GM12878 (cell line): ENCODE measurements around the gene GNAQ. TPM values are rescaled to one million over a fixed set of nuclear protein-coding genes. Genes with fewer than 3 reads are reported as not detected.

Source experiments
- ATAC-seq: fragments of 200-7000 bp; cut with Tn5 transposase; 3 replicates; pipeline ENCODE4 v1.9.1; 2020; ENCODE audit warnings: mild to moderate bottlenecking, moderate library complexity
- BruUV-seq: library from RNA; stranded (reverse); fragments of 400-500 nt; replicated peaks from 2 replicates; lab custom pipeline; 2021; lab: Mats Ljungman, UMichigan
- CTCF ChIA-PET: fragments of 300-600 bp; sonication (Branson Sonifier 250); formaldehyde crosslinking; extraction: SDS; loops from one replicate; lab custom pipeline; 2021; ENCODE audit warnings: inconsistent platforms; lab: Yijun Ruan, JAX
- POLR2A ChIA-PET: fragments of 350-600 bp; formaldehyde crosslinking; extraction: SDS; loops from one replicate; lab custom pipeline; 2021; ENCODE audit warnings: inconsistent platforms; lab: Charles Lee
- RAD21 ChIA-PET: fragments of 300-600 bp; sonication (Branson Sonifier 250); formaldehyde crosslinking; loops from one replicate; lab custom pipeline; 2023; ENCODE audit warnings: antibody characterized with exemption; ENCODE audit not compliant: unreplicated experiment; lab: Charles Lee
- SMC1A ChIA-PET: fragments of 300-600 bp; sonication (Branson Sonifier 250); formaldehyde crosslinking; loops from one replicate; lab custom pipeline; 2023; ENCODE audit not compliant: unreplicated experiment, uncharacterized antibody; lab: Charles Lee
- DNase-seq: peaks from one replicate; pipeline ENCODE4 v3.0.0-alpha.2; 2011; ENCODE audit warnings: low read depth, low spot score
- FAIRE-seq: peaks from 3 replicates; lab custom pipeline; 2011; peaks lifted over from hg19 to GRCh38; lab: Jason Lieb, UNC
- H2AFZ ChIP-seq: 2 replicates; pipeline ENCODE4 v1.6.0; 2011; ENCODE audit warnings: low read depth, low read length, control low read depth; ENCODE audit not compliant: control insufficient read depth
- H3K27ac ChIP-seq: 2 replicates; pipeline ENCODE4 v1.5.1; 2011; ENCODE audit warnings: control low read depth; ENCODE audit not compliant: control insufficient read depth, insufficient read depth
- H3K27me3 ChIP-seq, 2 experiments: replicated peaks in 1 of 2; 2 replicates each; pipeline versions ENCODE4 v1.6.0 to v1.6.1; 2011; ENCODE audit warnings: low read length in 1 of 2; ENCODE audit not compliant: control insufficient read depth in 2 of 2, insufficient read depth in 2 of 2
- H3K36me3 ChIP-seq, 2 experiments: 2 replicates each; pipeline ENCODE4 v1.5.1; 2011; ENCODE audit warnings: low read length in 1 of 2; ENCODE audit not compliant: control insufficient read depth in 2 of 2, insufficient read depth in 2 of 2
- H3K4me1 ChIP-seq: 2 replicates; pipeline ENCODE4 v1.6.1; 2011; ENCODE audit warnings: mild to moderate bottlenecking, low read length, moderate library complexity, mixed read lengths; ENCODE audit not compliant: control insufficient read depth, insufficient read depth
- H3K4me2 ChIP-seq: 2 replicates; pipeline ENCODE4 v1.6.0; 2011; ENCODE audit warnings: control low read depth; ENCODE audit not compliant: control insufficient read depth, insufficient read depth
- H3K4me3 ChIP-seq: fragments of 200-600 bp; sonication (generic); 2 replicates; pipeline ENCODE4 v1.5.1; 2016
- H3K79me2 ChIP-seq: 2 replicates; pipeline ENCODE4 v1.6.0; 2011; ENCODE audit warnings: low read length; ENCODE audit not compliant: control insufficient read depth, insufficient read depth
- H3K9ac ChIP-seq: 2 replicates; pipeline ENCODE4 v1.8.0; 2011; ENCODE audit warnings: low read length, control low read depth, mixed read lengths; ENCODE audit not compliant: control insufficient read depth, insufficient read depth
- H3K9me3 ChIP-seq: replicated peaks from 3 replicates; pipeline ENCODE4 v1.5.1; 2011; ENCODE audit warnings: mild to moderate bottlenecking, low read length; ENCODE audit not compliant: control insufficient read depth, insufficient read depth
- H4K20me1 ChIP-seq: 2 replicates; pipeline ENCODE4 v1.6.0; 2011; ENCODE audit not compliant: control insufficient read depth, insufficient read depth
- ATF7 ChIP-seq: fragments of 450-650 bp; IDR thresholded peaks from 2 replicates; pipeline ENCODE4 v1.6.1; 2016; ENCODE audit warnings: low read depth, mild to moderate bottlenecking
- EED ChIP-seq: sonication (generic); IDR thresholded peaks from 2 replicates; pipeline ENCODE4 v1.6.1; 2016; ENCODE audit warnings: antibody characterized with exemption, low read depth
- EGR1 ChIP-seq, 2 experiments: IDR thresholded peaks; 1 replicate in 1 of 2; 2 replicates in 1 of 2; pipeline ENCODE4 v1.6.1; 2011 to 2012; ENCODE audit warnings: low read depth in 2 of 2, low read length in 2 of 2, borderline replicate concordance in 1 of 2, mild to moderate bottlenecking in 1 of 2, moderate library complexity in 1 of 2
- FOXM1 ChIP-seq: IDR thresholded peaks from 2 replicates; pipeline ENCODE4 v1.6.1; 2012; ENCODE audit warnings: low read depth, mild to moderate bottlenecking, inconsistent platforms, low read length, moderate library complexity
- POU2F2 ChIP-seq: IDR thresholded peaks from 3 replicates; pipeline ENCODE4 v1.6.1; 2011; ENCODE audit warnings: low read depth, mild to moderate bottlenecking, low read length, borderline replicate concordance
- RFX5 ChIP-seq: IDR thresholded peaks from 2 replicates; pipeline ENCODE4 v1.6.1; 2011; ENCODE audit warnings: low read depth, low read length, improper control_type of control experiment
- SPI1 ChIP-seq: IDR thresholded peaks from 2 replicates; pipeline ENCODE4 v1.6.1; 2011; ENCODE audit warnings: low read depth, mild to moderate bottlenecking, low read length, moderate library complexity, borderline replicate concordance; ENCODE audit not compliant: insufficient read depth
- in situ Hi-C: fragments of 300-500 bp; cut with MboI; formaldehyde crosslinking; loops from 9 replicates; pipeline ENCODE4 v1.14.3; 2018; ENCODE audit warnings: mixed read lengths
- intact Hi-C: fragments of 100-400 bp; cut with micrococcal nuclease; formaldehyde crosslinking; loops from one replicate; pipeline ENCODE4 v1.14.2; 2022; ENCODE audit not compliant: unreplicated experiment
- polyA plus RNA-seq, 11 experiments: library from polyadenylated mRNA; depleted of rRNA in 4 of 11; unstranded in 6 of 11; stranded (reverse) in 5 of 11; fragments of >200 nt; fragmentation: Nextera tagmentation in 4 of 11; fragmentation: Illumina TruSeq in 1 of 11; extraction: Ambion mirVana in 4 of 11; extraction: Trizol in 1 of 11; gene quantifications; 1 replicate in 1 of 11; 2 replicates in 10 of 11; pipeline versions ENCODE4 v1.2.1 to v1.2.3, GENCODE V29; 2011 to 2016; ENCODE audit warnings: inconsistent platforms in 2 of 11, missing spikeins in 2 of 11, low read depth in 1 of 11
- total RNA-seq, 4 experiments: library from RNA; depleted of rRNA in 3 of 4; stranded (reverse); fragments of >200 nt in 3 of 4; fragmentation: Illumina TruSeq in 1 of 4; extraction: Trizol in 1 of 4; gene quantifications; 2 replicates each; pipeline versions ENCODE4 v1.2.1 to v1.2.3, GENCODE V29; 2013 to 2021

Gene GNAQ
- total and polyA plus RNA-seq, 10 of the 15 experiments (the other 5 are each of a cell fraction or from before 2014, with no cell fraction given) = 0.15 to 47.2 (median 0.49) TPM

- POLR2A ChIA-PET = interaction anchor here (1.3 to 1.4 kb wide), 2 partner anchors 30 to 64 kb away, joined by 4 read pairs; no protein-coding TSS in a partner anchor
- H3K36me3 ChIP-seq = no peaks in the 10 kb centered on the region
- H3K4me3 ChIP-seq = no peak overlapping the region
- no peak overlapping the region for H3K4me2 ChIP-seq
- CTCF ChIA-PET = interaction anchor here (0.6 to 2.8 kb wide), 5 partner anchors 22 to 139 kb away, joined by 3 to 17 read pairs (median 3); no protein-coding TSS in a partner anchor
- H3K27ac ChIP-seq = no peak overlapping the region
- in situ Hi-C loops = no loop called here
- no peaks in the 10 kb centered on the region for H3K79me2 ChIP-seq
- no peaks in the 10 kb centered on the region for H3K9me3 ChIP-seq
- H3K27me3 ChIP-seq = peaks cover 0 to 2% of the 10 kb centered on the region in 2 experiments; a peak in 1 of 4 replicates
- RAD21 ChIA-PET = interaction anchor here (0.6 to 9.5 kb wide), 6 partner anchors 13 to 155 kb away, joined by 3 to 123 read pairs (median 4); partner anchors contain the start of gene GNAQ
- no TSS peak for BruUV-seq
- FAIRE-seq (no peak), DNase-seq (no peak), ATAC-seq (no peak)
- H3K9ac ChIP-seq = no peak overlapping the region
- H3K4me1 ChIP-seq = no peaks in the 10 kb centered on the region
- no peak for TF ChIP-seq SPI1
- TF ChIP-seq POU2F2 = no peak
- TF ChIP-seq EGR1 (IDR thresholded peaks at IDR 0.05; ENCODE audit: borderline replicate concordance in 1 of 2, low read depth in 2 of 2, low read length in 2 of 2) = no peak
- no peak for TF ChIP-seq EED
- TF ChIP-seq ATF7 = no peak
- TF ChIP-seq RFX5 = no peak
- TF ChIP-seq FOXM1 = no peak
- H2AFZ ChIP-seq = no peak overlapping the region
- intact Hi-C loops = loop anchor here (10.0 kb wide), 1 partner anchor 56 kb away; no protein-coding TSS in a partner anchor
- SMC1A ChIA-PET = interaction anchor here (1.1 to 9.6 kb wide), 12 partner anchors 12 to 116 kb away, joined by 3 to 145 read pairs (median 7); partner anchors contain the start of gene GNAQ
- H4K20me1 ChIP-seq = no peaks in the 10 kb centered on the region
These were observed 51.0 kb downstream of the GNAQ start for GRCh38 chr9:77980622-77981021.
